ENCODE measurements around the gene BEND3. TPM values are rescaled to one million over a fixed set of nuclear protein-coding genes. Genes with fewer than 3 reads are reported as not detected.
A peak's percentile ranks its signal among the peaks of the same experiment; 100 is the strongest.
"Not testable (repeated sequence)": the region's sequence is repeated elsewhere in the genome, so short reads cannot be mapped to it uniquely, and the experiment has no call there.

BEND3 gene
- total and polyA plus RNA-seq, 2 experiments from 2014 or later: 9.2 to 33.7 TPM

DNA sequence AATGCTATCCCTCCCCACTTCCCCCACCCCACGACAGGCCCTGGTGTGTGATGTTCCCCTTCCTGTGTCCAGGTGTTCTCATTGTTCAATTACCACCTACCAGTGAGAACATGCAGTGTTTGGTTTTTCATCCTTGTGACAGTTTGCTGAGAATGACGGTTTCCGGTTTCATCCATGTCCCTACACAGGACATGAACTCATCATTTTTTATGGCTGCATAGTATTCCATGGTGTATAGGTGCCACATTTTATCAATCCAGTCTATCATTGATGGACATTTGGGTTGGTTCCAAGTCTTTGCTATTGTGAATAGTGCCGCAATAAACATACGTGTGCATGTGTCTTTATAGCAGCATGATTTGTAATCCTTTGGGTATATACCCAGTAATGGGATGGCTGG lies 49.0 kb upstream of the BEND3 start:
- not testable (repeated sequence) for H3K36me3 Mint-ChIP-seq (ENCODE audit: low read depth); H3K27ac Mint-ChIP-seq; H3K27me3 ChIP-seq (ENCODE audit: insufficient read depth); H3K4me1 ChIP-seq (ENCODE audit: insufficient read depth); DNase-seq (ENCODE audit: low spot score); H3K4me2 ChIP-seq; H3K4me3 ChIP-seq; H3F3A ChIP-seq (replicated peaks; ENCODE audit: low read depth); H3K36me3 ChIP-seq (ENCODE audit: insufficient read depth); H3K9me2 ChIP-seq (ENCODE audit: insufficient read depth); H3K27me3 Mint-ChIP-seq (ENCODE audit: insufficient read depth, low read depth, poor library complexity); H2AFZ ChIP-seq; H4K20me1 ChIP-seq (replicated peaks; ENCODE audit: insufficient read depth); H3K9me3 Mint-ChIP-seq; H3K4me3 Mint-ChIP-seq; H3K79me2 ChIP-seq (replicated peaks; ENCODE audit: insufficient read depth); ATAC-seq; H3K27ac ChIP-seq (ENCODE audit: low read depth); H3K4me1 Mint-ChIP-seq

DNA sequence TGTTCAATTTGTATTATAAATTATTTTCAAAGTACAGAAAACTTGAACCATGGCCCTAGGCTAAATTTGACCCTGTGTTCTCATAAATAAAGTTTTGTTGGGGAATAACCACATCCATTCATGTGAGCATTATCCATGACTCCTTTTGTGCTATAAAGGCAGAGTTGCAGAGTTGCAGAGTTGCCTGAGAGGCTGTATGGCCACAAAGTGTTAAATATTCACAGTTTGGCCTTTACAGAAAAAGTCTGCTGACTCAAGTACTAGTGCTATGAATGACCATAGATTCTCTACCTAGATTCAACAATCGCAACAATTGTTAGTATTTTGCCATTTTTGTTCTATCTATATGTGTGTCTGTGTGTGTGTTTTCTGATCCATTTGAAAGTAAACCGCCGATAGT lies 46.2 kb upstream of the BEND3 start:
- DNase-seq (ENCODE audit: low spot score) (no peak), ATAC-seq (no peak)
- 0 out of 2 replicates have a peak, but pooled peaks cover 5% of the 10 kb centered on the region for H3F3A ChIP-seq (replicated peaks; ENCODE audit: low read depth)
- no peaks in the 10 kb centered on the region for H3K79me2 ChIP-seq (replicated peaks; ENCODE audit: insufficient read depth)
- no peak overlapping the region for H3K4me3 Mint-ChIP-seq
- no peaks in the 10 kb centered on the region for H3K9me2 ChIP-seq (ENCODE audit: insufficient read depth)
- no peak overlapping the region for H3K27ac Mint-ChIP-seq
- peak overlapping the region; percentile 66; the same call in 1 of the 2 replicates for H3K27ac ChIP-seq (ENCODE audit: low read depth)
- no peak overlapping the region for H2AFZ ChIP-seq
- H3K9me3 Mint-ChIP-seq: no peaks in the 10 kb centered on the region
- no peaks in the 10 kb centered on the region for H3K4me1 ChIP-seq (ENCODE audit: insufficient read depth)
- H3K27me3 ChIP-seq (ENCODE audit: insufficient read depth): no peaks in the 10 kb centered on the region
- no peaks in the 10 kb centered on the region for H3K36me3 ChIP-seq (ENCODE audit: insufficient read depth)
- no peaks in the 10 kb centered on the region for H4K20me1 ChIP-seq (replicated peaks; ENCODE audit: insufficient read depth)
- H3K4me1 Mint-ChIP-seq: peaks cover 8% of the 10 kb centered on the region
- H3K27me3 Mint-ChIP-seq (ENCODE audit: insufficient read depth, low read depth, poor library complexity): peaks cover 8% of the 10 kb centered on the region
- TF ChIP-seq POLR2AphosphoS5 (IDR thresholded peaks at IDR 0.05; ENCODE audit: low read depth): no peak
- no peak for TF ChIP-seq NANOG (IDR thresholded peaks at IDR 0.05; ENCODE audit: borderline replicate concordance)
- no peak for TF ChIP-seq EZH2phosphoT487 (IDR thresholded peaks at IDR 0.05; ENCODE audit: unreplicated experiment)
- no peaks in the 10 kb centered on the region for H3K36me3 Mint-ChIP-seq (ENCODE audit: low read depth)
- no peak overlapping the region for H3K4me3 ChIP-seq
- no peak overlapping the region for H3K4me2 ChIP-seq

DNA sequence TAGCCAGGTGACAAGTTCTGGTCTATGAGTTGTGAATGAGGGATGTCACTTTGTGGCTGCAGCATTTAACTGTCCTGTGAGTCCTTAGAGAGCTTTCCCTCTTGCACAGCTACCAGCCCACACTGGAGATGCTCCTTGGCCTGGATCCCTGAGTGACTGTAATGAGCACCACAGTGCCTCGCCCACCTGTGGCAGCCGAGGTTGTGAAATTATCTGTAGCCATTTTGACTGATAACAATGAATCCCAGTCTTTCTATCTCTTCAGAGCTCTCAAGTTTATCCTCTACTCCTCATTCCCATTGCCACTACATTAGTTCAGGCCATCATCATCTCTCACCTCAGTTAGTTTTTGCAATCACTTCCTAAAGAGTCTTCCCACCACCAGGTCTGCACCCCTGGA lies 41.3 kb upstream of the BEND3 start:
- Histone ChIP-seq H2AFZ (no peak overlapping the region), H3K9me2 (ENCODE audit: insufficient read depth) (no peaks in the 10 kb centered on the region), H3F3A (replicated peaks; ENCODE audit: low read depth) (0 out of 2 replicates have a peak, but pooled peaks cover 6% of the 10 kb centered on the region), H3K36me3 (ENCODE audit: insufficient read depth) (no peaks in the 10 kb centered on the region), H3K27ac (ENCODE audit: low read depth) (no peak overlapping the region), H3K4me1 (ENCODE audit: insufficient read depth) (peaks cover 21% of the 10 kb centered on the region), H3K79me2 (replicated peaks; ENCODE audit: insufficient read depth) (no peaks in the 10 kb centered on the region), H3K4me2 (no peak overlapping the region), H4K20me1 (replicated peaks; ENCODE audit: insufficient read depth) (no peaks in the 10 kb centered on the region), H3K27me3 (ENCODE audit: insufficient read depth) (no peaks in the 10 kb centered on the region), H3K4me3 (no peak overlapping the region)
- Mint-ChIP-seq H3K27ac (no peak overlapping the region; the same call in 1 of the 2 replicates), H3K27me3 (ENCODE audit: insufficient read depth, low read depth, poor library complexity) (peaks cover 6% of the 10 kb centered on the region), H3K9me3 (no peaks in the 10 kb centered on the region), H3K4me3 (no peak overlapping the region), H3K36me3 (ENCODE audit: low read depth) (no peaks in the 10 kb centered on the region), H3K4me1 (peaks cover 20% of the 10 kb centered on the region)
- DNase-seq (ENCODE audit: low spot score): no peak
- no peak for ATAC-seq
- no peak for TF ChIP-seq EZH2phosphoT487 (IDR thresholded peaks at IDR 0.05; ENCODE audit: unreplicated experiment)
- no peak for TF ChIP-seq JUNB (IDR thresholded peaks at IDR 0.05; ENCODE audit: unreplicated experiment)
- TF ChIP-seq POLR2AphosphoS5 (IDR thresholded peaks at IDR 0.05; ENCODE audit: low read depth): no peak
- TF ChIP-seq, protein P1, sequence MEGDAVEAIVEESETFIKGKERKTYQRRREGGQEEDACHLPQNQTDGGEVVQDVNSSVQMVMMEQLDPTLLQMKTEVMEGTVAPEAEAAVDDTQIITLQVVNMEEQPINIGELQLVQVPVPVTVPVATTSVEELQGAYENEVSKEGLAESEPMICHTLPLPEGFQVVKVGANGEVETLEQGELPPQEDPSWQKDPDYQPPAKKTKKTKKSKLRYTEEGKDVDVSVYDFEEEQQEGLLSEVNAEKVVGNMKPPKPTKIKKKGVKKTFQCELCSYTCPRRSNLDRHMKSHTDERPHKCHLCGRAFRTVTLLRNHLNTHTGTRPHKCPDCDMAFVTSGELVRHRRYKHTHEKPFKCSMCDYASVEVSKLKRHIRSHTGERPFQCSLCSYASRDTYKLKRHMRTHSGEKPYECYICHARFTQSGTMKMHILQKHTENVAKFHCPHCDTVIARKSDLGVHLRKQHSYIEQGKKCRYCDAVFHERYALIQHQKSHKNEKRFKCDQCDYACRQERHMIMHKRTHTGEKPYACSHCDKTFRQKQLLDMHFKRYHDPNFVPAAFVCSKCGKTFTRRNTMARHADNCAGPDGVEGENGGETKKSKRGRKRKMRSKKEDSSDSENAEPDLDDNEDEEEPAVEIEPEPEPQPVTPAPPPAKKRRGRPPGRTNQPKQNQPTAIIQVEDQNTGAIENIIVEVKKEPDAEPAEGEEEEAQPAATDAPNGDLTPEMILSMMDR (conservative IDR thresholded peaks at IDR 0.05; ENCODE audit: low read depth in 2 of 2): no peak
- TF ChIP-seq NANOG (IDR thresholded peaks at IDR 0.05; ENCODE audit: borderline replicate concordance): no peak
- TF ChIP-seq, protein P2, sequence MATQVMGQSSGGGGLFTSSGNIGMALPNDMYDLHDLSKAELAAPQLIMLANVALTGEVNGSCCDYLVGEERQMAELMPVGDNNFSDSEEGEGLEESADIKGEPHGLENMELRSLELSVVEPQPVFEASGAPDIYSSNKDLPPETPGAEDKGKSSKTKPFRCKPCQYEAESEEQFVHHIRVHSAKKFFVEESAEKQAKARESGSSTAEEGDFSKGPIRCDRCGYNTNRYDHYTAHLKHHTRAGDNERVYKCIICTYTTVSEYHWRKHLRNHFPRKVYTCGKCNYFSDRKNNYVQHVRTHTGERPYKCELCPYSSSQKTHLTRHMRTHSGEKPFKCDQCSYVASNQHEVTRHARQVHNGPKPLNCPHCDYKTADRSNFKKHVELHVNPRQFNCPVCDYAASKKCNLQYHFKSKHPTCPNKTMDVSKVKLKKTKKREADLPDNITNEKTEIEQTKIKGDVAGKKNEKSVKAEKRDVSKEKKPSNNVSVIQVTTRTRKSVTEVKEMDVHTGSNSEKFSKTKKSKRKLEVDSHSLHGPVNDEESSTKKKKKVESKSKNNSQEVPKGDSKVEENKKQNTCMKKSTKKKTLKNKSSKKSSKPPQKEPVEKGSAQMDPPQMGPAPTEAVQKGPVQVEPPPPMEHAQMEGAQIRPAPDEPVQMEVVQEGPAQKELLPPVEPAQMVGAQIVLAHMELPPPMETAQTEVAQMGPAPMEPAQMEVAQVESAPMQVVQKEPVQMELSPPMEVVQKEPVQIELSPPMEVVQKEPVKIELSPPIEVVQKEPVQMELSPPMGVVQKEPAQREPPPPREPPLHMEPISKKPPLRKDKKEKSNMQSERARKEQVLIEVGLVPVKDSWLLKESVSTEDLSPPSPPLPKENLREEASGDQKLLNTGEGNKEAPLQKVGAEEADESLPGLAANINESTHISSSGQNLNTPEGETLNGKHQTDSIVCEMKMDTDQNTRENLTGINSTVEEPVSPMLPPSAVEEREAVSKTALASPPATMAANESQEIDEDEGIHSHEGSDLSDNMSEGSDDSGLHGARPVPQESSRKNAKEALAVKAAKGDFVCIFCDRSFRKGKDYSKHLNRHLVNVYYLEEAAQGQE (IDR thresholded peaks at IDR 0.05; ENCODE audit: unreplicated experiment): no peak
- no peak for TF ChIP-seq STAT1 (IDR thresholded peaks at IDR 0.05; ENCODE audit: unreplicated experiment)
- no peak for TF ChIP-seq EZH2 (IDR thresholded peaks at IDR 0.05; ENCODE audit: low read depth, unreplicated experiment)
- TF ChIP-seq CREB1 (CRISPR knock-in tag; IDR thresholded peaks at IDR 0.05; ENCODE audit: low read depth): no peak

Measured in GM23338 (cell line).